HEK293 (cell line): ENCODE measurements around the gene HOXC5.
A peak's percentile ranks its signal among the peaks of the same experiment; 100 is the strongest.

Source experiments
- GLIS2 ChIP-seq: fragments of 450-650 bp; formaldehyde crosslinking; IDR thresholded peaks from 2 replicates; pipeline ENCODE4 v1.5.1; 2016; ENCODE audit warnings: missing biosample characterization, missing genetic modification characterization
- IKZF3 ChIP-seq: fragments of 450-650 bp; IDR thresholded peaks from 2 replicates; pipeline ENCODE4 v1.5.0; 2018; ENCODE audit warnings: missing biosample characterization, mild to moderate bottlenecking, missing genetic modification characterization, moderate library complexity
- MEIS1 ChIP-seq: sonication (generic); formaldehyde crosslinking; IDR thresholded peaks from 2 replicates; pipeline ENCODE4 v1.8.1; 2022; ENCODE audit warnings: missing genetic modification reagents, mild to moderate bottlenecking, borderline replicate concordance
- MZF1 ChIP-seq: fragments of 450-650 bp; formaldehyde crosslinking; IDR thresholded peaks from 2 replicates; pipeline ENCODE4 v1.5.1; 2017; ENCODE audit warnings: missing biosample characterization, missing genetic modification characterization, borderline replicate concordance
- PATZ1 ChIP-seq: fragments of 450-650 bp; formaldehyde crosslinking; IDR thresholded peaks from 2 replicates; pipeline ENCODE4 v1.5.1; 2016; ENCODE audit warnings: missing biosample characterization, missing genetic modification characterization
- PRDM2 ChIP-seq: fragments of 450-650 bp; formaldehyde crosslinking; IDR thresholded peaks from 2 replicates; pipeline ENCODE4 v1.5.1; 2016; ENCODE audit warnings: missing biosample characterization, missing genetic modification characterization, borderline replicate concordance
- SCRT2 ChIP-seq: fragments of 450-650 bp; formaldehyde crosslinking; IDR thresholded peaks from 2 replicates; pipeline ENCODE4 v1.5.1; 2016; ENCODE audit warnings: missing biosample characterization, missing genetic modification characterization
- ZBTB17 ChIP-seq: fragments of 450-650 bp; formaldehyde crosslinking; IDR thresholded peaks from 2 replicates; pipeline ENCODE4 v1.5.1; 2016; ENCODE audit warnings: missing biosample characterization, missing genetic modification characterization
- ZBTB21 ChIP-seq: fragments of 450-650 bp; formaldehyde crosslinking; IDR thresholded peaks from 2 replicates; pipeline ENCODE4 v1.5.1; 2017; ENCODE audit warnings: missing biosample characterization, missing genetic modification characterization
- ZBTB48 ChIP-seq: fragments of 450-650 bp; formaldehyde crosslinking; IDR thresholded peaks from 2 replicates; pipeline ENCODE4 v1.5.1; 2016; ENCODE audit warnings: missing biosample characterization, missing genetic modification characterization
- ZBTB7A ChIP-seq: fragments of 450-650 bp; formaldehyde crosslinking; IDR thresholded peaks from 2 replicates; pipeline ENCODE4 v1.5.1; 2016; ENCODE audit warnings: low read depth, missing biosample characterization, missing genetic modification characterization
- ZFP3 ChIP-seq: fragments of 450-650 bp; formaldehyde crosslinking; IDR thresholded peaks from 2 replicates; pipeline ENCODE4 v1.5.1; 2016; ENCODE audit warnings: low read depth, missing biosample characterization, missing genetic modification characterization
- ZFP69B ChIP-seq: fragments of 450-650 bp; formaldehyde crosslinking; IDR thresholded peaks from 2 replicates; pipeline ENCODE4 v1.5.1; 2016; ENCODE audit warnings: missing biosample characterization, missing genetic modification characterization
- ZNF175 ChIP-seq: fragments of 450-650 bp; formaldehyde crosslinking; IDR thresholded peaks from 2 replicates; pipeline ENCODE4 v1.5.1; 2016; ENCODE audit warnings: missing biosample characterization, missing genetic modification characterization
- ZNF292 ChIP-seq: fragments of 450-650 bp; formaldehyde crosslinking; IDR thresholded peaks from 2 replicates; pipeline ENCODE4 v1.5.1; 2016; ENCODE audit warnings: low read depth, missing biosample characterization, missing genetic modification characterization, borderline replicate concordance
- ZNF311 ChIP-seq: fragments of 450-650 bp; formaldehyde crosslinking; IDR thresholded peaks from 2 replicates; pipeline ENCODE4 v1.5.1; 2017; ENCODE audit warnings: missing biosample characterization, missing genetic modification characterization, borderline replicate concordance
- ZNF335 ChIP-seq: fragments of 450-650 bp; formaldehyde crosslinking; conservative IDR thresholded peaks from 2 replicates; pipeline ENCODE4 v1.5.1; 2016; ENCODE audit warnings: missing biosample characterization, missing genetic modification characterization
- ZNF423 ChIP-seq: fragments of 450-650 bp; formaldehyde crosslinking; IDR thresholded peaks from 2 replicates; pipeline ENCODE4 v1.5.1; 2016; ENCODE audit warnings: missing biosample characterization, missing genetic modification characterization
- ZNF521 ChIP-seq: fragments of 450-650 bp; formaldehyde crosslinking; IDR thresholded peaks from 2 replicates; pipeline ENCODE4 v1.5.1; 2017; ENCODE audit warnings: missing biosample characterization, mild to moderate bottlenecking, missing genetic modification characterization
- ZNF837 ChIP-seq: fragments of 450-650 bp; formaldehyde crosslinking; IDR thresholded peaks from 2 replicates; pipeline ENCODE4 v1.5.1; 2016; ENCODE audit warnings: missing biosample characterization, missing genetic modification characterization
- TF ChIP-seq, protein P1 (sequence below): fragments of 450-650 bp; formaldehyde crosslinking; IDR thresholded peaks from 2 replicates; pipeline ENCODE4 v1.5.1; 2016; ENCODE audit warnings: missing biosample characterization, missing genetic modification characterization
- TF ChIP-seq, protein P2 (sequence below): fragments of 450-650 bp; formaldehyde crosslinking; IDR thresholded peaks from 2 replicates; pipeline ENCODE4 v1.5.1; 2016; ENCODE audit warnings: missing biosample characterization, missing genetic modification characterization
- TF ChIP-seq, protein P3 (sequence below): fragments of 450-650 bp; formaldehyde crosslinking; IDR thresholded peaks from 2 replicates; pipeline ENCODE4 v1.5.1; 2016; ENCODE audit warnings: missing biosample characterization, missing genetic modification characterization

Gene HOXC5

GRCh38 chr12:54053003-54053750, 20.3 kb downstream of the HOXC5 start (continued):
- TF ChIP-seq, protein P1, sequence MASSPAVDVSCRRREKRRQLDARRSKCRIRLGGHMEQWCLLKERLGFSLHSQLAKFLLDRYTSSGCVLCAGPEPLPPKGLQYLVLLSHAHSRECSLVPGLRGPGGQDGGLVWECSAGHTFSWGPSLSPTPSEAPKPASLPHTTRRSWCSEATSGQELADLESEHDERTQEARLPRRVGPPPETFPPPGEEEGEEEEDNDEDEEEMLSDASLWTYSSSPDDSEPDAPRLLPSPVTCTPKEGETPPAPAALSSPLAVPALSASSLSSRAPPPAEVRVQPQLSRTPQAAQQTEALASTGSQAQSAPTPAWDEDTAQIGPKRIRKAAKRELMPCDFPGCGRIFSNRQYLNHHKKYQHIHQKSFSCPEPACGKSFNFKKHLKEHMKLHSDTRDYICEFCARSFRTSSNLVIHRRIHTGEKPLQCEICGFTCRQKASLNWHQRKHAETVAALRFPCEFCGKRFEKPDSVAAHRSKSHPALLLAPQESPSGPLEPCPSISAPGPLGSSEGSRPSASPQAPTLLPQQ (tag by site-specific recombination): no peak
- peak; percentile 72 for TF ChIP-seq PATZ1 (tag by site-specific recombination)
- TF ChIP-seq MEIS1: no peak
- no peak for TF ChIP-seq ZFP69B (tag by site-specific recombination)
- no peak for TF ChIP-seq ZNF311 (tag by site-specific recombination)
- no peak for TF ChIP-seq ZNF335
- TF ChIP-seq, protein P2, sequence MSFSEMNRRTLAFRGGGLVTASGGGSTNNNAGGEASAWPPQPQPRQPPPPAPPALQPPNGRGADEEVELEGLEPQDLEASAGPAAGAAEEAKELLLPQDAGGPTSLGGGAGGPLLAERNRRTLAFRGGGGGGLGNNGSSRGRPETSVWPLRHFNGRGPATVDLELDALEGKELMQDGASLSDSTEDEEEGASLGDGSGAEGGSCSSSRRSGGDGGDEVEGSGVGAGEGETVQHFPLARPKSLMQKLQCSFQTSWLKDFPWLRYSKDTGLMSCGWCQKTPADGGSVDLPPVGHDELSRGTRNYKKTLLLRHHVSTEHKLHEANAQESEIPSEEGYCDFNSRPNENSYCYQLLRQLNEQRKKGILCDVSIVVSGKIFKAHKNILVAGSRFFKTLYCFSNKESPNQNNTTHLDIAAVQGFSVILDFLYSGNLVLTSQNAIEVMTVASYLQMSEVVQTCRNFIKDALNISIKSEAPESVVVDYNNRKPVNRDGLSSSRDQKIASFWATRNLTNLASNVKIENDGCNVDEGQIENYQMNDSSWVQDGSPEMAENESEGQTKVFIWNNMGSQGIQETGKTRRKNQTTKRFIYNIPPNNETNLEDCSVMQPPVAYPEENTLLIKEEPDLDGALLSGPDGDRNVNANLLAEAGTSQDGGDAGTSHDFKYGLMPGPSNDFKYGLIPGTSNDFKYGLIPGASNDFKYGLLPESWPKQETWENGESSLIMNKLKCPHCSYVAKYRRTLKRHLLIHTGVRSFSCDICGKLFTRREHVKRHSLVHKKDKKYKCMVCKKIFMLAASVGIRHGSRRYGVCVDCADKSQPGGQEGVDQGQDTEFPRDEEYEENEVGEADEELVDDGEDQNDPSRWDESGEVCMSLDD (tag by site-specific recombination): peak; percentile 22; the same call in 1 of the 2 replicates
- TF ChIP-seq ZNF521 (tag by site-specific recombination): no peak
- no peak for TF ChIP-seq SCRT2
- TF ChIP-seq ZBTB48 (tag by site-specific recombination): no peak
- no peak for TF ChIP-seq ZNF423
- TF ChIP-seq, protein P3, sequence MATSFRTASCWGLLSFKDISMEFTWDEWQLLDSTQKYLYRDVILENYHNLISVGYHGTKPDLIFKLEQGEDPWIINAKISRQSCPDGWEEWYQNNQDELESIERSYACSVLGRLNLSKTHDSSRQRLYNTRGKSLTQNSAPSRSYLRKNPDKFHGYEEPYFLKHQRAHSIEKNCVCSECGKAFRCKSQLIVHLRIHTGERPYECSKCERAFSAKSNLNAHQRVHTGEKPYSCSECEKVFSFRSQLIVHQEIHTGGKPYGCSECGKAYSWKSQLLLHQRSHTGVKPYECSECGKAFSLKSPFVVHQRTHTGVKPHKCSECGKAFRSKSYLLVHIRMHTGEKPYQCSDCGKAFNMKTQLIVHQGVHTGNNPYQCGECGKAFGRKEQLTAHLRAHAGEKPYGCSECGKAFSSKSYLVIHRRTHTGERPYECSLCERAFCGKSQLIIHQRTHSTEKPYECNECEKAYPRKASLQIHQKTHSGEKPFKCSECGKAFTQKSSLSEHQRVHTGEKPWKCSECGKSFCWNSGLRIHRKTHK: no peak
- TF ChIP-seq MZF1 (tag by site-specific recombination): no peak
- TF ChIP-seq GLIS2 (tag by site-specific recombination): peak; percentile 80
- no peak for TF ChIP-seq PRDM2
- TF ChIP-seq ZBTB7A (tag by site-specific recombination): peak; percentile 33; the same call in 1 of the 2 replicates
- TF ChIP-seq ZNF175 (tag by site-specific recombination): no peak
- TF ChIP-seq ZBTB21: peak; percentile 61; the same call in 1 of the 2 replicates
- no peak for TF ChIP-seq ZNF837 (tag by site-specific recombination)
- TF ChIP-seq ZBTB17 (tag by site-specific recombination): peak; percentile 30; the same call in 1 of the 2 replicates
- no peak for TF ChIP-seq ZNF292
- TF ChIP-seq IKZF3 (tag by site-specific recombination): peak; percentile 59
- TF ChIP-seq ZFP3: no peak
